Cardiac muscle cell (in vitro differentiated cells and primary cell): Measurements from ENCODE around the gene TAB3. TPM values are rescaled to one million over a fixed set of nuclear protein-coding genes. Genes with fewer than 3 reads are reported as not detected.
A peak's percentile ranks its signal among the peaks of the same experiment; 100 is the strongest.

Source experiments
- DNase-seq, 2 donors: peaks; one replicate each; pipeline versions ENCODE4 v3.0.0 to v3.0.0-alpha.2; 2010 to 2017; ENCODE audit warnings: low read depth in 1 of 2, low spot score in 1 of 2
- H3K27ac ChIP-seq: fragments of 200-600 bp; sonication (generic); 2 replicates; pipeline ENCODE4 v1.5.1; 2016
- H3K27me3 ChIP-seq: fragments of 200-600 bp; sonication (generic); 2 replicates; pipeline ENCODE4 v1.6.0; 2016; ENCODE audit warnings: control low read depth
- H3K36me3 ChIP-seq: fragments of 200-600 bp; sonication (generic); 2 replicates; pipeline ENCODE4 v1.5.1; 2016; ENCODE audit warnings: control low read depth
- H3K4me1 ChIP-seq: fragments of 200-600 bp; sonication (generic); 2 replicates; pipeline ENCODE4 v1.8.1; 2017; ENCODE audit warnings: low read depth, mild to moderate bottlenecking, mixed run types
- H3K4me3 ChIP-seq: fragments of 200-600 bp; sonication (generic); 2 replicates; pipeline ENCODE4 v1.5.1; 2016; ENCODE audit warnings: mild to moderate bottlenecking
- H3K9me3 ChIP-seq: fragments of 200-600 bp; sonication (generic); 2 replicates; pipeline ENCODE4 v1.5.1; 2017; ENCODE audit warnings: low read depth, mild to moderate bottlenecking, control low read depth
- CTCF ChIP-seq: IDR thresholded peaks from 2 replicates; pipeline ENCODE4 v1.5.1; 2012; ENCODE audit warnings: low read depth, mild to moderate bottlenecking, low read length
- polyA plus RNA-seq: library from polyadenylated mRNA; unstranded; fragments of >200 nt; fragmentation: Nextera tagmentation; extraction: Ambion mirVana; gene quantifications from 2 replicates; pipeline ENCODE4 v1.2.1, GENCODE V29; 2016
- total RNA-seq: library from RNA; depleted of rRNA; stranded (reverse); fragments of >200 nt; gene quantifications from 2 replicates; pipeline ENCODE4 v1.2.3, GENCODE V29; 2016

TAB3 gene
- total and polyA plus RNA-seq, 2 experiments from 2014 or later: 10.1 to 32.3 TPM

DNA sequence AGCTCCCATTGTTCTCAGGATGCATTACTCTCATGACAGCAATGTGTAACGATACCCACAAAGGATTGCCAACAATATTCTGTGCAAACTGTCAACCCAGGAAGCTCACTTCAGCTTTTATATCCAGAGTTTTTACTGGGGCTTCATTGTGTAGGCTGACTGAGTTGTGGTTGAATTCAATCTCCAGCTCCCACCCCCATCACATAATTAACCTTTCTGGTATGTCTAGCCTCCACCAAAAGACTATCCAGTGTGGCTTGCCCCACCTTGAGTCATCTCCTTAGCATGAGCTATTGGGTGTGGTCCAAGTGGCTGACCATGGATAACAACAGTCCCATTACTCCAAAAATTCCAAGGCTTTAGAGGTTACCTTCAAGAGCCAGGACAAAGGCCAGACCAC, 17.7 kb upstream of the TAB3 start:
- no peak overlapping the region for H3K27ac ChIP-seq
- H3K4me1 ChIP-seq: peaks cover 15% of the 10 kb centered on the region
- H3K9me3 ChIP-seq: no peaks in the 10 kb centered on the region
- peak in 1 of 2 donors; percentile 20 for DNase-seq
- H3K36me3 ChIP-seq: no peaks in the 10 kb centered on the region
- TF ChIP-seq CTCF: no peak
- H3K27me3 ChIP-seq: no peaks in the 10 kb centered on the region
- no peak overlapping the region for H3K4me3 ChIP-seq

DNA sequence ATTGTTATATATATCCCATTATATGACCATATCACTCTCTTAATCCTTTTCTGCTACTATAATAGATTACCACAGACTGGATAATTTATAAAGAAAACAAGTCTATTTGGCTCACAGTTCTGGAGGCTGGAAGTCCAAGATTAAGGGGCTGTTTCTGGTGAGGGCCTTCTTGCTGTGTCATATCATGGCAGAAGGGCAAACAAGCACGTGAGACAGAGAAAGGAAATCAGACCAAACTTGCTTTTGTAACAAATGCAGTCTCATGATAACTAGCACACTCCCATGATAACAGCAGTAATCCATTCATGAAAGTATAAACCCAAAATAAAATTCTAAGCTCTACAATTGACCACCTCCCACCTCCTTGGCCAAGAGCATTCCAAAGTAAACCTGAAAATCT, 16.3 kb upstream of the TAB3 start:
- no peak for DNase-seq
- no peaks in the 10 kb centered on the region for H3K9me3 ChIP-seq
- H3K27ac ChIP-seq: no peak overlapping the region
- H3K27me3 ChIP-seq: no peaks in the 10 kb centered on the region
- no peaks in the 10 kb centered on the region for H3K36me3 ChIP-seq
- no peak overlapping the region for H3K4me3 ChIP-seq
- peaks cover 14% of the 10 kb centered on the region for H3K4me1 ChIP-seq
- no peak for TF ChIP-seq CTCF

DNA sequence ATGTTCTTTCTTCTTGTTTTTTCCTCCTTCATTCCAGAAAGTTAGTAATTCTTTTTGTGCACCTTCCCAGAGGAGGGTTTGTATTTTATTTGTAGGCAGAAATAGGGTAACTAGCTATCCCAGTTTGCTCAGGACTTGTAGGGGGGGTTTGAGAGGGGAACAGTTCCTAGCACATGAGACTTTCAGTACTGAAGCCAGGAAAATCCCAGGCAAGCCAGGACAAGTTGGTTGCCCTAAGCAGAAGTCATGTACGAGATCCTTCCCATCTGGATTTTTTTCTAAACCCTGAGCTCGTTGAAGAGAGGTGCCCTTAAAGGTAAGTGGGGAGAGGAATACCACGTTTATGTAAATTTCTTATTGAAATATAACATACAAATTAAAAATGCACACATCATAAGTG, 15.6 kb upstream of the TAB3 start:
- Histone ChIP-seq H3K4me1 (peaks cover 7% of the 10 kb centered on the region), H3K36me3 (no peaks in the 10 kb centered on the region), H3K27me3 (no peaks in the 10 kb centered on the region), H3K4me3 (no peak overlapping the region), H3K9me3 (no peaks in the 10 kb centered on the region), H3K27ac (no peak overlapping the region)
- DNase-seq: no peak
- TF ChIP-seq CTCF: no peak

- TF ChIP-seq CTCF: no peak
- no peak for DNase-seq
- Histone ChIP-seq H3K27ac (no peak overlapping the region), H3K36me3 (no peaks in the 10 kb centered on the region), H3K4me1 (peaks cover 3% of the 10 kb centered on the region), H3K9me3 (no peaks in the 10 kb centered on the region), H3K27me3 (no peaks in the 10 kb centered on the region), H3K4me3 (no peak overlapping the region)
Measured at GRCh38 chrX:30904186-30904585, 15.1 kb upstream of the TAB3 start.

GRCh38 chrX:30900227-30900626, 11.2 kb upstream of the TAB3 start:
- no peak for TF ChIP-seq CTCF
- no peak overlapping the region for H3K4me3 ChIP-seq
- H3K27me3 ChIP-seq: no peaks in the 10 kb centered on the region
- H3K9me3 ChIP-seq: no peaks in the 10 kb centered on the region
- no peaks in the 10 kb centered on the region for H3K4me1 ChIP-seq
- DNase-seq: no peak
- H3K27ac ChIP-seq: no peak overlapping the region
- no peaks in the 10 kb centered on the region for H3K36me3 ChIP-seq

DNA sequence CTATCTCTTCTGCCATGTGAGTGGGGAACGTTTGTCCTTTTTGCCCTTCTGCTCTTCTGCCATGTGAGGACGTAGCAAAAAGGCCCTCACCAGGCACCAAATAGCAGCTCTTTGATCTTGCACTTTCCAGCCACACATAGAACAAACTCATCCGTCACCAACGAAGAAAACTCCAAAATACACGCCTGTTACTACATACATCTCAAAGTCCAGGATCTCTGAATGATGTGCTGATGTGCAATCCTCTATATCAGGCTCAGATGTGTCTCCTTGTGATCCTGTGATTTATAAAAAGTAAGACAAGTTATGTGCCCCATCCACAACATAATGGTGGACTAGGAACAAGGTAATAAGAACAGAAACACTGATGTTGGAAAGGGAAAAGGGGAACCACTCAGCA, 9.8 kb upstream of the TAB3 start:
- H3K27ac ChIP-seq: no peak overlapping the region
- no peaks in the 10 kb centered on the region for H3K36me3 ChIP-seq
- no peak for DNase-seq
- H3K9me3 ChIP-seq: no peaks in the 10 kb centered on the region
- H3K4me3 ChIP-seq: no peak overlapping the region
- H3K27me3 ChIP-seq: no peaks in the 10 kb centered on the region
- no peak for TF ChIP-seq CTCF
- H3K4me1 ChIP-seq: no peaks in the 10 kb centered on the region
